ENCODE results near the gene ZNF804B.

ZNF804B gene

GRCh38 chr7:89377219-89377618, 617.7 kb downstream of the ZNF804B start:
- TF ChIP-seq ZNF2 (tag by site-specific recombination; IDR thresholded peaks at IDR 0.05) (no peak), ZNF623 (tag by site-specific recombination; IDR thresholded peaks at IDR 0.05) (no peak), ZBTB44 (tag by site-specific recombination; IDR thresholded peaks at IDR 0.05) (no peak), ZNF791 (tag by site-specific recombination; IDR thresholded peaks at IDR 0.05) (no peak), ZNF223 (tag by site-specific recombination; IDR thresholded peaks at IDR 0.05) (no peak), ZNF280D (tag by site-specific recombination; IDR thresholded peaks at IDR 0.05) (no peak), ZNF133 (tag by site-specific recombination; IDR thresholded peaks at IDR 0.05) (no peak), HOXD13 (CRISPR knock-in tag; IDR thresholded peaks at IDR 0.05; ENCODE audit: borderline replicate concordance) (no peak), ZNF610 (tag by site-specific recombination; IDR thresholded peaks at IDR 0.05; ENCODE audit: borderline replicate concordance) (no peak), ZNF600 (tag by site-specific recombination; IDR thresholded peaks at IDR 0.05) (no peak)
- H3K27ac ChIP-seq (ENCODE audit: extremely low read depth, low read depth, low read length), result no peak overlapping the region
- ChIA-PET CTCF (no interaction called here), POLR2A (no interaction called here)
- H3K4me1 ChIP-seq (ENCODE audit: control insufficient read depth, insufficient read depth, low read length), result no peaks in the 10 kb centered on the region
- no peaks in the 10 kb centered on the region for H3K9me3 ChIP-seq (ENCODE audit: control insufficient read depth, insufficient read depth, low read depth, low read length)
- H3K4me3 ChIP-seq (ENCODE audit: low read depth, low read length), result no peak overlapping the region
- H3K36me3 ChIP-seq (ENCODE audit: control insufficient read depth in 2 of 2, insufficient read depth in 1 of 2, low read length in 2 of 2), result no peaks in the 10 kb centered on the region

DNA sequence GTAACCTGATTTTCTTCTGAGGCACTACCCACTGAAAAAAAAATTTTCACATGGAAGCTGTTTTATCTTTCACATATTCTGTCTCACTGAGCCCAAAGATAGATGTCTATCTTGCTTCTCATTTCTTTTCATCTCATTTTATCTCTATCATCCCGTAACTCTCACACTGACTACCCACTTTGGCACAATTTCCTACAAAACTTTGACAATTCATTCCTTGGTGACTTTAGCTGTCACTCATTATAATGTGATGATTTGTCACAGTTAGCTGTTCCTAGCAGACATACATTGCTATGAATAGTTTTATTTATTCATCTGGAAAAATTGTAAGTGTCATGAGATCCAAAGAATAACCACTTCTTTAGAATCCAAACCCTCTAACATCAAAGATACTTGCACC, 625.9 kb downstream of the ZNF804B start:
- no peaks in the 10 kb centered on the region for H3K4me1 ChIP-seq (ENCODE audit: control insufficient read depth, insufficient read depth, low read length)
- POLR2A ChIA-PET, result no interaction called here
- no peak overlapping the region for H3K4me3 ChIP-seq (ENCODE audit: low read depth, low read length)
- no peaks in the 10 kb centered on the region for H3K9me3 ChIP-seq (ENCODE audit: control insufficient read depth, insufficient read depth, low read depth, low read length)
- CTCF ChIA-PET, result no interaction called here
- H3K36me3 ChIP-seq (ENCODE audit: control insufficient read depth in 2 of 2, insufficient read depth in 1 of 2, low read length in 2 of 2), result no peaks in the 10 kb centered on the region
- no peak for TF ChIP-seq HOXA7 (CRISPR knock-in tag; IDR thresholded peaks at IDR 0.05; ENCODE audit: borderline replicate concordance)
- no peak for TF ChIP-seq ZNF10 (tag by site-specific recombination; IDR thresholded peaks at IDR 0.05)
- TF ChIP-seq ZNF148 (tag by site-specific recombination; IDR thresholded peaks at IDR 0.05; ENCODE audit: borderline replicate concordance), result no peak
- H3K27ac ChIP-seq (ENCODE audit: extremely low read depth, low read depth, low read length), result no peak overlapping the region

All from HEK293 (cell line).